Activated CD8-positive, alpha-beta memory T cell treated with anti-CD3 and anti-CD28 coated beads, Interleukin-2, amount 50 U/mL, for 4 hours (primary cell): ENCODE data around the gene FLOT1.
A peak's percentile ranks its signal among the peaks of the same experiment; 100 is the strongest.

Experiments used
- DNase-seq: peaks from one replicate; pipeline ENCODE4 v3.0.0-alpha.2; 2020

The FLOT1 gene

DNA sequence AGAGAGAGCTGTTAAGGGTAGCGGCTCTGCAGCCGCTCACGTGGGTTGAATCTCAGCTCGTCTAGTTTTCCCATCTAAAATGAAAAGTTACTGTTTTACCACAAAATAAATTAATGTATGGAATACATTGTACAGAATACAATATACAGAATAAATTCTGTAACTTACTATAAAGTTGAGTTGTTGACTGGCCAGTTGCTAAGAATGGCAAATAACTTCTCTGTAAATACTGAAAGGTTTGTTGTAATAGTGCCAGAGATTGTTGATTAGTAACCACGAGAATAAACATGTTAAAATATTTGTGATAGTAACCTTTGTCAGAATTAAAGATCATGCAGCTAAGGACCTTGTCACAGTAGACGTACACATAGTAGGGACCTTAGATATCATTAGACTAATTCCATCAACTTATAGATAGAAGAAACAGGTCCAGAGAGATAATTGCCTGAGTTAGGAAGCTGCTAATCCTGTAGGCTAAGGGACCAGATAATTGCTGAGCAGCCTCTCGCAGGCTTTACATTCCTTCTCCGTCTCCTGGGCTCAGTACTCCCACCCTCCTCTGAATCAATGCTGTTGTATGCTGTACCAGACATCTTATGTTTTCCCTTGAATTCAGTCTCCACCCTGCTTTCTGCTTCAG, 51.2 kb downstream of the FLOT1 start:
- DNase-seq, result no peak

DNA sequence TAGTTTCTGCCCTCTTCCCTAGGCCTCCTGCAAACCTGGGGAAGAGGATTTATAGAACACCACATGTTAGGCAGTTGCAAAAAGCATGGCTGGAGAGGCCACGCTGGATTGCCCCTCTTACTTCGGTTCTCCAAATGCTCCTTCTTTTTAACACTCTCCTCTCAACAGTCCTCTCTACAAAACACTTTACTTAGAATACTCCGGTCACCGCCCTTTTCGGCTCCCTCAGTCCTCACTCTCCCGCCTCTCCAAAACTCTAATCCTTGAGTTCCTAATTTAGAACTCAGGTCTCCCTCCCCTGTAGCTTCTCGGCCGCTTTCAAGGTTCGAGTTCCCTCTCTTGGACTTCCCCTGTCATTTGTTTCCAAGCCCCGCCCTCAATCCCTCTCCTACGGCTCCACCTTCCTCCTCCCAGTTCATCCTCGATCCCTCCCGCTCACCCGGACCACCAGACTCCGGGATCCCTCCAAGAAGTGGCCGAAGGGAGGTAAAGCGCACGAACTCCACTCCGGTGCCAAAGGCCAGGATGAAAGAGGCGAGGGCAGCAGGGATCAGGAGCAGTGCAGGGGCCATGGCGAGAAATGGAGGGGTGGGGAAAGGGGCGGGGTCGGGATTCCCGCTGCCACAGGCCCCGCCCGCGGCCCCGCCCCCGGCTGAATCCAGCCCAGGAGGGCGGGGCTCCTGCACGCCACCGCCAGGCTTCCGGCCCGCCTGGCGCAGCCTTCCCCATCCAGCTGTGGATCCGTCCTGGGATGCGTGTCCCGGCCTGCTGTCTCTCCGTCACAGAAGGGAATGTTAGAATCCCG, 51.9 kb downstream of the FLOT1 start, which contains the start of gene NRM:
TSS of gene NRM (minus strand) at position 582 of the 805 bp plus-strand sequence. CDS start at position 572, 10 bp downstream.
- DNase-seq, result peak; percentile 77

DNA sequence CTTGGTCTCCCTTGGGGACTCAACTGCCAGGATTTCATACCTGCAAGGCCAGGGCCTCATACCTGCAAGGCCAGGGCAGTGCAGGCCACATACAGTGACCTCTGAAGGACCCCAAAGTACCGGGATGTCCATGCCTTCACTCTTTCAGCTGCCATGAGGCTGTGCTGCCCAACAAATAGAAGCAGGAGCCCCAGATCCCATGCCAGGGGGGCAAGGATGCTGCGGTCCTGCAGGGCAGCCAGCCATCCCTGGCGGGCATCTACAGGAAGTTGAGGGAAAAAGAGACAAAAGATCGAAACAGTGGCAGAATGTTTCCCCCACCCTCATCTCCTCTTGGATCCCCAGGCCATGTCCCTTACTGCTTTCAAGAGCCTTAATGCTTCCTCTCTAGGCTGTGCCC, 52.5 kb downstream of the FLOT1 start:
- DNase-seq, result no peak

DNA sequence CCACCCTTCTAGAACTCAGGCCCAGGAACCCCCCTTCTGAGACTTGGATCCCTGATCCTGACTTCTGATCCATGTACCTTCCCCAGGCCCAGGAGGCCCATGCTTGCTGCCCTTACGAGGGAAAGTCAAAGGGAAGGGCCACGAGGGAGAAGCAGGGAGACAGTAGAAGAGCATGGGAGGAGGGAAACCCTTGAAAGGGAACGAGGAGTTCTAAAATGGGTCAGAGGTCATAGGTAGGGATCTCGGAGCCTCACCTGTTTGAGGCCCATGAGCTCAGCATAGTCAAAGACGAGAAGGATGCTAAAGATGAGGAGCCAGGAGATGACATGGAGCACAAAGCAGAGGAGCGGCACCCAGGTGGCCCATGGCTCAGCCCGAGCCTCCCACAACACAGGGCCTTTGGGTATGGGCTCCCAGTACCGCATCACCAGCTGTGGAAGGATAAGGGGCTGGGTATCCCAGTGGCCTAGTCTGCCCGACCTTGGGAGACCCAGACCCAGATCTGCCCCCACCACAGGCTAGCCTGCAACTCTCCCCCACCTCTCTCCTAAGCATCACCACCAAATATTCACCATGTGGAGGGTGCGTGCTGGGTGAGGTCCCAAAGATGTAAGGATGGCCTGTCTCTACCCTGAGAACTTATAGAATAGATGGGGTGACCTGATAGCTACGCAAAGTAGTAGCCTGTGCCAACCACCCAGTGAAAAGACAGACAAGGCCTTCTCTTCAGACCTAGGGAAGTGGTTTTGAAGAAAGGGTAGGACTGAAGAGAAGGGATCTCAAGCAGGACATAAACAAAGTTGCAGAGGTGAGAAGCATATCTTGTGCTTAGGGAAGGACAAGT, 53.2 kb downstream of the FLOT1 start:
- no peak for DNase-seq

DNA sequence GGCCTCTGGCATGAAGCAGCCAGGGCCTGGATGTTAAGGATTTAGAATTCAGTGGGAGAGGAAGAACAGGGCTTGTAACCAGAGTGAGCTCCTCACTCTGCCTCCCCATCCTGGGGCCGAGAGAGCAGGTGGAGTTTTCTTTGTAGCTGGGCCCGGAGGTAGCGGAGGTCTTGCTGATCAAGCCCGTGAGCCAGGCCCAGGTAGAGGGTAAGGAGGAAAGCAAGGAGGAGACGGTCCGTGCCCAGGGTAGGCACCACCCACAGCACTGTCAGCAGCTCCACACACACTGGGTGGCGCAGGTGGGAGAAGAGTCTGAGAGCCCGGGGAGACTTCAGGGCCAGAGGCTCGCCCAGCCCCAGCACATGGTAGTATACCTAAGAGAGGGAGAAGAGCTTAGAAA, 53.9 kb downstream of the FLOT1 start:
- DNase-seq, result no peak

DNA sequence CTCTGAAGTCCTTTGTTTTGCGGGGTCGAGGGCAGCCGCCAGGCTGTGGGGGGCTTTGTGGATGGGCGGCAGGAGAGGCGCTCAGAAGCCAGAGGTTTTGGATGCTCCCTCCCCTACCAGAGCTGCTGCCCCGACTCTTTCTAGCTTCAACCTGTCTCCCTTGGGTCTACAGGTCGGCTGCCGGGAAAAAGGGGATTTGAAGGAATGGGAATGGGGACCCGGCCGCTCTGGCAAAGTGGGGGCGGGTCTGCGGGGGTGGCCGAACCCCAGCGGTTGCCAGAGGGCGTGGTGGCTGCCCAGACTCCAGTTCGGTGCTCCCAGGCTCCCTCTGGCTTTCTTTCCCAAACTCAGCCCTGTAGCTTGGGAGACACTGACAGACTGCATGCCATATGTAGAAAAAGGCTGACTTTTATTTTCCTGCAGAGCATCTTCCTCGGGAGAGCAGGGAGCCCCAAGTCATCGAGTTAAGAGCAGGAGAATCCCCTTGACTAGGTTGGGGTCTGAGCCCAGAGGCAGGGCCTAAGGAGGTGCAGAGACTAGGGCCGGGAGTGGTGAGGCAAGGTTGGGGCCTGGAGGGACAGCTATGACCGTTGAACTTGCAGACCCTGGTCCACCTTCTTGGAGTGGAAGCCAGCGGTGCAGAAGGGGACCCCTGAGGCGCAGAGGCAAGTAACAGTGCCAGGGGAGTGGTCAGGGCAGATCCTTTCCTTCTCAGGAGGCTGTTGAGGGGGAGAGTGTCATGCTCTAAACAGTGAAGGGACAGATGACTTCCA, 54.6 kb downstream of the FLOT1 start:
- no peak for DNase-seq

DNA sequence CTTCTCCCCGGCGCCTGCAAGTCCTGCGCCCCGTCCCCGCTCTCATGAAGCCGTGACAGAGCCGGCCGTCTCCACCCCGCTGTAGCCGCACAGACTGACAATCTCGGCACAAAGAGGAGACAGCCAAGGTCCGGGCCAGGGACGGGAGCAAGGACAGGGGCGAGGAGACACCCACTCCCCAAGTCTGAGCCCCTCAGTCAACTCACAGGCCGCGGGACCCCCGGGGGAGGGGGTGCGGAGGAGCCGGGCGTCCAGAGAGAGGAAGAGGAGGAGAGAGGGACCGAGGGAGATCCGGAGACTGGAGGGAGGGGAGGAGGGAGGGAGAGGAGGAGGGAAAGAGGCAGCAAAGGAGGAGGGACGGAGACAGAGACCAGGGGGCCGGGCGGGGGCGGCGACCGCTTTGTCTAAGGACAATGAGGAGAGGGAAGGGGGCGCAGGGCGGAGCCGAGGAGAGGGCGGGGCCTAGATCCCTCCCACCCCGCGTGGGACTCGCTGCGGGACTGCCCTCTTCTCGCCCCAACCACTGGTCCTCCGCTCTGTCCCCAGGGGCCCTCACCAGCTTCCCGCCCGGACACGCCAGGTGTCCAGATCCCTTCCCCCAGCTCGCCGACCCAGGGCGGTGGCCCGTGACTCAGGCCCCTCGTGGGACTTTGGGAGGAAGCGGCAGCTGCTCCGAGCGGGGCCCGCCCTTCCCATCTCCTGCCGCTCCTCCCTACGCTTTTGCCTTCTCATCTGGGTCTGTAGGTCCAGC, 55.4 kb downstream of the FLOT1 start:
- DNase-seq, result peak; percentile 74

DNA sequence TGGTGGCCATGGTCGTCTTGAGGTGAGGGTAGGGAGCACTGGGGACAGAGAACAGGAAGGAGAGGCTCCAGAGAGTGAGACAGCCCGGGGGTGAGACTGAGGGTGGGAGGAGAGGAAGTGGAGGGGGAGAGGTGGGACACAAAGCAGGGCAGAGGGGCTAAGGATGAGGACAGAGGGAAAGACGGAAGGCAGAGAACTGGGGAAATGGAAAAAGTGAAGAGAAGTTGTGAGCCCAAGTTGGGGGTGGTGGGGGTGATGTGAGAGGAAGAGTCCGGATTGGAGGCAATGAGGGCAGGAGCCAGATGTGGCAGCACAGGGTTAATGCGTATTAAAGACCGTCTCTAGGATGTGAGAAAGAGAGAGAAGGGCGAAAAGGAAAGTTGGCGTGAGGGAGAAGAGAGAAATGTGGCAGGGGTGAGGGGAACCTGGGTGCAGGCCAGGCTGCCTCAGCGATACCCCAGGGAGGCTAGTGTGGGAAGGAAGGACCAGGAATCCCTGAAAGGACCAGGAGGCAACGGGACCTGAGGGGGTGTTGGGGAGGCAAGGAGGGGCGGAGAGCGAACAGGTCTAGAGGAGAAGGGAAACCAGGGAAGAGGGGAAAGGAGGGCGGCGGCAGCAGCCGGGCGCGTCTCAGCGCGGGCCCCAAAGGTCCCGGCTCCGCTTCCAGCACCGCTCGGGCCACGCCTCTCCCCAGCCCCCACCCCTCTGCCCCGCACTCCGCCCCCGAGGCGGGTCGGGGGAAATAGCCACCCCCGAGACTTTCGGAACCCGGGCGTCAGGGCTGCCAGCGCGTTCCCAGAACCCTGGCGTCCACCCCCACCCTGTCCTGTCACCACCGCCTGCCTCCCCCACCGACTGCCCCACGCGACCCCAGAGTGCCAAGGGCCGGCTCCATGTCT, 56.2 kb downstream of the FLOT1 start, which contains the start of gene PPP1R18:
TSS of gene PPP1R18 (minus strand) at position 637 of the 899 bp plus-strand sequence. CDS start at position 10, 627 bp downstream.
- DNase-seq, result peak; percentile 82

DNA sequence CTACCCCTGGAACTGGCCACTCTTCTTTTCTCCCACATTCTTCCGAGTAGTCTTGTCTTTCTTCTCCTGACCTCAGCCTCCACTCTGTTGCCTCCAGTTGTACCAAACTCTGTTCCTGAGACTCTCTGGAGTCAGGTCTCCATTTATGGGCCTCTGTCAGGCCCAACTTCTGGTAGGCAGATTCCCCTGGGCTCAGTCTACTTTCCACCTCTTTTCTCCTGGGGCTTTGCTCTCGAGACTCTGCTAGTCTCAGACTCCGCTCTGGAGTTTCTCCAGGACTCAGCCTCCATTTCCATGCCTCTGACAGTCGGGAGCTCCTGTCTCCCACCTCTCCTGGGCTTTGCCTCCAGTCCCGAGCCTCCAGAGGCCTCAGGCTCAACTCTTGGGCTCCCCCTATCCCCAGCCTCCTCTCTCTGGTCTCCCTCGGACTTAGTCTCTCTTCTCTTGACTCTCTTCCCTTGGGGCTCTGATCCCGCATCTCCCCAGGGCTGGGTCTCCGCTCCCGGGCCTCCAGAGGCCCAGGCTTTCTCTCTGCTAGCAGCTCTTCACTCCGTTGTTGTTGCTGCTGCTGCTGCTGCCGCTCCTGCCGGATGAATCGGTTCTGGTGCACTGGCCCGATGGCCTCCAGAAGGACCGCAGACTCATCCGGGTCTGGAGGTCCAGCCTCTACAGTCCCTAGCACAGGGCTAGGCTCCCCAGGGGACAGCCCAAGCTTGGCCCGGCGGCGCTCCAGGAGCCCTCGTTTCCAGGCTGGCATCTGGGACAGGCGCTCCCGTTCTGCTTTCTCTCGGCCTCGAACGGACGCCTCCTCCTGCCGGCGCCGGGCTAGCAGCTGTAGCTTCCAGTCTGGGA, 57.1 kb downstream of the FLOT1 start:
- no peak for DNase-seq

DNA sequence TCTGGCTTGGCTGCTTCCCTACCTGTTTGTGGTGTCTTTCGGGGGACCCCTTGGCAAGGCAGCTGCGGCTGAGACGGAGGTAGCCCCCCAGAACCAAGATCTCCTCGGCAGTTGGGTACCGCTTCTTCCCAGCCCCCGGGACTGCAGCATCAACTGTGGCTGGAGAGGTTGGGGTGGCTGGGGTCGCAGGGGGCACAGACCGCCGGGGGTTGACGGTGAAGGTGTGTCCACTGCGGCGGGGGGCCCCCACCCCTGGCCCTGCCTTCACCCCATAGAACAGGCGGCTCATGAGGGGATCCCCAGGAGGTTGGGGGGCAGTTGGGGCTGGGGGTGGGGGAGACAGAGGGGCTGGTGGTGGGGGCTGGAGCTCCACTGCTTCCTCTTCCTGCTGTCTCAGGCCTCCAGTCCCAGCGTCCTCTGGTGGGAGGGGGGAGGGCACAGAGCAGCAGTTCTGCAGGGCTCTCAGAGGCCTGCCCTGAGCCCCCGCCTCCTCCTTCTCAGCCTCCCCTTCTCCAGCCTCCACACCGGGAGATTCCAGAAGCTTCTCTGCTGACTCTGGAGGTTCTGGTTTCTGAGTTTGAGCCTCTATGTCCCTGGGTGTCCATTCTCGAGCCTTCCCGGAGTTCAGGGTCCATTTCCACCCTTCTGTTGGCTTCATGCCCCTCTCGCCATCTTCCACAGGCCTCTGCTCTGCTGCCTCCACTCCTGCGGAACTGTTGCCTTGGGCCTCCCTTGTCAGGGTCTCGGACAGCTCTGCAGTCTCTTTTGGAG, 57.9 kb downstream of the FLOT1 start:
- peak; percentile 51 for DNase-seq

DNA sequence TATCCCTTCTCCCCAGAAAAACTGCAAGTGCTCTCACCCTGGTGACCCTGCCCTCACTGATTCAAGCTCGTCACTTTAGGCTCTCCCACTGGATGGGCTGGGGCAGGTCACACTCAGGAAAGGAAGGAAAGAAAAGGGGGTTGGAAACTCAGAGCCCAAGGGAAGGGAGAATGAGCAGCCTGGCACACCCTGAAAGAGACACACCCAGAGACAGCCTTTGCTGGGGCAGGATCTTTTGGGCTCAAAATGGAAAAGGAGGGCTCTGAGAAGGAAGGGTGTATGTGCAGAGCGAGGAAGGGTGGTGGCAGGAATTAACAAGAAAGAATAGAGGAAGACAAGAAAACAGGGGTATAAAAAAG, 58.5 kb downstream of the FLOT1 start:
- DNase-seq, result no peak

DNA sequence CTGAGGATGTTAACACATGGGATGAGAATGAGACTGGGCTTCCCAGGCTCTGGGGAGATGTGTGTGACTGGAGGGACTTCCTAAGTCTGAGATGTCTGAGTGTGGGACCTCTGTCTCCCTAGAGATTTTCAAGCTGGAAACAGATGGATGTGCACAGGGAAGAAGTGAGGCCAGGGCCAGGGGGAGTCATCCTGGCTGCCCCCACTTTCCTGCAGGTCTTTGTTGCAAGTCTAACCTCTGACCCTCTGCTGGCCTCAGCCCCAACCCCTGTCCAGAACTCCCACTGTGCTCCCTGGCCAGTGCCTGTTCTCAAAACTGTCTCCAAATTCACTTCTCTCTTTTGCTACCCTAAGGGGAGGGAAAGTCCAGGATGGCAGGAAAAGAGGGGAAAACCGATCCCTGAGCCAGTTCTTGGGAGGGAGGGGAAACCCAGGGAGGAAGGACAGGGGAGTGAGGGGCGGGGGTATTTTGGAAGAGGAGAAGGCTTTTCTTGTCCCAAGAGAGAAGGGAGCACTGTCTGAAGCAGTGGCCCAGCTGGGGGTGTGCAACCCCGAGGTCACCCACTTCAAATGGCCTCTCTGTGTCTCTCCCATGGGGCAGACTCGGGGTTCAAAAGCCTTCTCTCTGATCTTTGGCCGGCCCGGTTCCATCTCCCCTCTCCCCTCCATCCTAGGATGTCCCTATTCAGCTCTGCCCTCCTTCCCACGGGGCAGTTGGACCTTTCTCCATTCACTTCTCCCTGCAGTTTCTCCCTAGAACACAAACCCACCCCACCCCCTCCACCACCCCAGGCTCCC, 59.1 kb downstream of the FLOT1 start:
- DNase-seq, result no peak

DNA sequence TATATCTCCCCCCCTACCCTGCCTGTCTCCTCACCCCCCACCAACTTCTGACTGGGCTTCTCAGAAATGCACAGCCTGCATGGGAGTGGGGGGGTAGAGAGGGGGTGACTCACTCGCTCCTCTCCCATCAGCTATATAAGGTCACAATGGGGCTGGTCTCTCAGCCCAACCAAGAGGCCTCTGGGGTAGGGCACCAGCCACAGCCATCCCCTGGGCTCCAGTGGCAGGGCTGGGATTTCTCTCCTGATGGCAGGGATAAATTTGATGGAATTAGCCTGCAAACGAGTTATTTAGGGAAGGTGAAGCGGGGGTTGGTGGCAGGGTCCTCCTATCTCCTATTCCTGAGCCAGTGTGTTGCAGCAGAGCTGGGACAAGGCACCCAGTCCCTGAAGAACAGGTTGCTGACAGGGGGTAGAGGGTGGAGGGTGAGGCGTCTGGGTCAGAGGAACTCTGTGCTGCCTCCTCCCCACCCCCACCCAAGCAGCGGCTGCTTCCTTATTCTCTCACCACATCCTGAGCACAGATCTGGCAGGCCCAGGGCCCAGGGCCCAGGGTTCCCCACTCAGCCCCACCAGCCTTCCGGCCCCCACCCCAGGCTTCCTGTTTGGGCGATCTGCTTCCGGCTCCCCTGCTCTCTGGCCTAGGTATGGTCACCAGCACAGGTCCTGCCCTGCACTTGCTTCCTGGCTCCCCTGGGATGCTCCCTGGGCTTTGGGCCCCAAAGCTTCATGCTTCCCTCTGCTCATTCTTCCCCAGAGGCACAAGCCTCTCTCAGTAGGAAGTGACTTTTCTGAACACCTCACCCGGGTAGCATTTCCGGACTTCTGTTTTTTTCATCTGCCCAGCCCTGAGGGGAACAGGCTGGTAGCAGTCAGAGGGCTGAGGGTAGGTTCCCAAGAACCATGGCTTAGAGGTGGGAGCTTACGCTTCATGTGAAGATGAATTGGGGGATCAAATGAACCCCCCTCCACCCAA, 60.1 kb downstream of the FLOT1 start:
- DNase-seq, result peak; percentile 86

DNA sequence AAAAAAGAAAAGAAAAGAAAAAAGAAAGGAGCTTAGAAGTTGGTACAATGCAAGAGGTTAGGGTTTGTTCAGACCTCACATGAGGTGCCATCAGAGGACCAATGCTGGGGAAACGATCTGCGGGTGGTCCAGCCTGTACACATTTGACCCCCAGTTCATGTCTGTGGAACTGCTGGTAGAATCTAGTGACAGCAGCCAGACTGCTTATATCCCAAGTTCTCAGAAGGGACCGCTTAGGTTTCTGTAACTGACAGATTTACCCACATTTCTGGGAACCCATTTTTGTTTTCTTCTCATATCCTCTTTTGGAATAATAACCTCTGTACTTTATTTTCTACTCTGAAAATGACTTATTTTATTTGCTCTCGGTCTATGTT, 60.7 kb downstream of the FLOT1 start:
- DNase-seq, result no peak

DNA sequence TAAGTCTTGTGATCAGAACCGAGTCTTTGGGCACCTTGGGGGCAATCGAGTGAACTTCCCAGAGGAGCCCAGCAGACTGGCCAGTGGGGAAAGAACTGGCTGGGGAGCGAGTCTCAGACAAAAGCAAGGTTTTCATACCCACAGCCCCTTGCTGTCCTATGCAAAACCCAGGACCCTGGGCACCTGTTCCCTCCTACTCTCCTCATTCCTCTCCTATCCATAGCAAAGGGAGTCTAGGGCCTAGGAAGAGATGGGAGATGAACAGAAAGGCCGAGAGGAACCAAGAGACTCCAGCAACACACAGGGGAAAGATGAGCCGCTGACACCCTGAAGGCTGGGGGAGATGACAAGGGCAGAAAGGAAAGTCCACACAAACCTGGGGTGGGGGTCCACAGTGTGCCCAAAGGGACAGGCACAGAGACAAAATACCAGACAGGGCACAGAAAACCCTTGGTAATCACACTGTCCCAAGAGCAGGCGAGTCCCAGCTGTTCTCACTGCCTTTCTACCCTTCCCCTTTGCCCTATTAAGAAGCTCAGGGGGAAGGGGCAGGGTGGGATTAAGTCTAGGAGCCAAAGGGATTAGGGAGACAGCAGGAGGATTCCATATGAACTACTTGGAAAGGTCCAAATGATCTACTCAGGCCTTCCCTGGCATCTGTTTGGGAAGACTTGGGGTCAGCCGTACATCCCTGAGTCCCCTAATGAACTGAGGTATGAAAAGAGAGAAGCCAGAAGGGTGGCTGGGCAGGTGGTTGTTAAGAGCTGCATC, 62.5 kb downstream of the FLOT1 start:
- no peak for DNase-seq
